Stimulated activated CD8-positive, alpha-beta memory T cell treated with anti-CD3 and anti-CD28 coated beads, Interleukin-15, amount 100 ng/mL, for 1 hour (primary cell): ENCODE results near the gene STX12.

Experiments
- DNase-seq: peaks from one replicate; pipeline ENCODE4 v3.0.0-alpha.2; 2020; ENCODE audit warnings: low read depth

STX12 gene

GRCh38 chr1:27772932-27773825, at the start of gene STX12:
Gene STX12 (plus strand): TSS chr1:27773219. CDS start chr1:27773308, 89 bp downstream.
- DNase-seq: peak; percentile 96

- DNase-seq: no peak
Observed at GRCh38 chr1:27724961-27725373, 48.1 kb upstream of the STX12 start.

- peak; percentile 99 for DNase-seq
Observed at GRCh38 chr1:27725374-27726172, 47.4 kb upstream of the STX12 start, which contains the start of gene FAM76A. Gene FAM76A (plus strand): TSS chr1:27725961. CDS start chr1:27726081, 120 bp downstream.

DNA sequence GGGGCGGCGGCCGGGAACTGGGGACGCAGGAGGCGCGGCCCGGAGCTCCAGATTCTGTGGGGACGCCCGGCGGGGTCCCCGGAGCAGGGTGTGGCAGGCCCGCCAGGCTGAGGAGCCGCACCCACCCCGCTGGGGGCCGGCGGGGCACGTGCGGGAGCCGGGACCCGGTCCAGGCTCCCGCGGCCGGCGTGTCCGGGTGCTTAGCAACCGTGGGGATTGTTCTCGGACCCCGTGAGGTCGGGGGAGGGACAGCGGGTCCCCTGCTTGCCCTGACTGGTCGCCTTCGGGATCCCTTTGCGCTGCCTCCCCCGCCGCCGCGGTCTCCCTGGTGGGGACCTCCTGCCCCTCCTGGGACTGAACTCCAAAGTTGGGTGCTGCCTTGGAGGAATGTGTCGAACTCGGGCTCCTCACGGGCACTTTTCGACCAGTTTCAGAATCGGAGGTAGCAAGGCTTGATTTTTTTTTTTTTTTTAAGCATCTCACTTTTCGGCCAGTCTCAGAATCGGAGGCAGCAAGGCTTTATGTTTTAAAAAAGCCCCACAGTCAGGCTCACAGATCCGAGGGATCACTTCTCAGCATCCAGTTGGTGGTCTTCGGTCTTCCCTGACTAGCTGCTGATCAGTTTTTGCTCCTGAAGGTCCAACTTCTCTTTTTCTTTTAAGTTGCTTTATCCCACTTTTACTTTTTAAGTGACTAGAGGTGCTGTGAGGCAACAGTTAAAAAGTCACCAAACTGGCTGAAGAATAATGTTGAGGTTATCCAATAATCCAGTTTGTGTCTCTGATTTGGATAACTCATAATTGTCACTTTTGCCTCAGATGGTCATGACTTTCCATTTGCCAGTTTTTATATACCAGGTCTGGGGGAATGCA, 46.6 kb upstream of the STX12 start:
- no peak for DNase-seq

DNA sequence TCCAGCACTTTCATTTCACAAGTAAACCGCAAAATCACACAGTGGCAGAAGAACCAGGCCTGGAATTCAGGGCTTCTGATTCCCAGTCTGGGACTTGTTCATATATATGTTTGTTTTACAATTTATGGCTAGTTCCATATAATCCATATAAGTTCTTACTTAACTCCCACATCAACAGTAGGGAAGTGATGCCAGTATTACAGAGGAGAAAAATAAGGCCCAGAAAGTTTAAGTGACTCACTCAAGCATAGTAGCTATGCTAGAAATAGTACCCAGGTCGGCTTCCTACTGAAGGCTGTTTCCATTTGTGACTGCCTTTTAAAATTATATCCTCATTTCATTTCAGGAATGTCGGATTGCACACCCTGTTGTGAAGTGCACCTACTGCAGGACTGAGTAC, 45.9 kb upstream of the STX12 start:
- DNase-seq: no peak

GRCh38 chr1:27736252-27736651, 36.8 kb upstream of the STX12 start:
- DNase-seq: no peak

GRCh38 chr1:27741121-27741520, 31.9 kb upstream of the STX12 start:
- no peak for DNase-seq

GRCh38 chr1:27744556-27744955, 28.5 kb upstream of the STX12 start:
- DNase-seq: no peak

DNA sequence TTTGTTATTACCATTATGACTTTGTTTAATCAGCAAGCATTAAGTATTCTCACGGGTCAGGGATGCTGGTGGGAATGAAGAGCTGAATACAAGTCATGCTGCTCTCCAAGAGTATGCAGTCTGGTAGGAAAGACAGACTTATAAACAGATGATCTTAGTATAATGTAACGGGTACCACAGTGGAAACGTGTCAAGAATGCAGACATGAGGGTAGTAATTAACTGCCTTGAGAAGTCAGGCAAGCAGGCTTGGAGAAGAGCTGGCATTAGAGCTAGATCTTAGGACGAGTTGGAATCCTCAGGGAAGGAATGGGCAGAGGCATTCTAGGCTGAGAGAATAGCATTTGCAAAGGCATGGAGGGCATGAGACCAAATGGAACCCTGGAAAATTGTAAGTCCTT, 27.6 kb upstream of the STX12 start:
- DNase-seq: no peak

- DNase-seq: no peak
Observed at GRCh38 chr1:27752360-27752759, 20.7 kb upstream of the STX12 start.

- no peak for DNase-seq
Observed at GRCh38 chr1:27755286-27755685, 17.7 kb upstream of the STX12 start.

DNA sequence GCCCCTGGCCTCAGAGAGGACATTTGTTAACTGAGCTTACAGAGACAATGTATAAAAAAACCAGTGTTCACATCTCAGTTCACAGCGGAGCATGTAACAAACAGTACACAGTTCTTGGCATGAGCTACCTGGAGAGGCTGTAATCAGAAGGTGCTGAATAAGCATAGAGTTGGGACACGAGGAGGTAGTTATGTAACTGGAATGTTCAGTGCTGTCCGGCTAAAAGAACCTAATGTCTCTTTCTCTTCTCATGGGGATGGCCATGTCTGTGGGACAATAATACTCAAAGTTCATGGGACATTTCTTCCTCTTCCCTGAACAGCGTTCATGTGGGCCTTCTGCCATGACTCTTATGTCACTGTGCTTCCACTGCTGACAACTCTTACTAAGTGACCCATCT, 17.2 kb upstream of the STX12 start:
- no peak for DNase-seq

GRCh38 chr1:27759236-27759635, 13.8 kb upstream of the STX12 start:
- DNase-seq: no peak

DNA sequence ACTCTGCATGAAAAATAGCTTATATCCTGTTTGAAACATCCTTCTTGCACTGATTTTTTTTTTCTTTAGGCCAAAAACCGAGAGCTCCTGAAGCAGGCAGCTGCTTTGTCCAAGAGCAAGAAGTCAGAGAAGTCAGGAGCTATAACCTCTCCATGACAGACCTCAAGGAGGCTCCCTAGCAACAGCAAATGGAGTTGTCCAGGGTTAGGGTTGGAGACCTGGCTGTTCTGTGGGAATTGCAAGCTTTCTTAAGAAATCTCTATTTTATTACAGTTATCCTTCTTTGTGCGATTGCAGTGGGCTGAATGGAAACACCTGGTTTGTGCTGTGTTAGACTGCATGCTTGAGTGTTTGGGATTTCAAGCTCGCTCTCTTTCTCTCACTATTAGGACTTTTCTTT, 12.6 kb upstream of the STX12 start:
- DNase-seq: no peak

GRCh38 chr1:27762033-27762432, 11.0 kb upstream of the STX12 start:
- DNase-seq: no peak

DNA sequence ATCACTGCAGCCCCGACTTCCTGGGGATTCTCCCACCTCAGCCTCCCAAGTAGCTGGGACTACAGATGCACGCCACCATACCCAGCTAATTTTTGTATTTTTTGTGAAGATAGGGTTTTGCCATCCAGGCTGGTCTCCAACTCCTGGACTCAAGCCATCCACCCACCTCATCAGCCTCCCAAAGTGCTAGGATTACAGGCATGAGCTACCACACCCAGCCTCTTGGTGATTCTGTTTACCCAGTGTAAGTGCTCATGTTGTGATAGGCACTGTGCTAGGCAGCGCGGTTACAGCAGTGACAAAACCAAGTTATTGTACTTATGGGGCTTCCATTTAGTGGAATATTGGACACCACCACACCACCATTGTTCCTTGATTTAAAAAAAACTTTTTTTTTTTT, 9.7 kb upstream of the STX12 start:
- DNase-seq: no peak

DNA sequence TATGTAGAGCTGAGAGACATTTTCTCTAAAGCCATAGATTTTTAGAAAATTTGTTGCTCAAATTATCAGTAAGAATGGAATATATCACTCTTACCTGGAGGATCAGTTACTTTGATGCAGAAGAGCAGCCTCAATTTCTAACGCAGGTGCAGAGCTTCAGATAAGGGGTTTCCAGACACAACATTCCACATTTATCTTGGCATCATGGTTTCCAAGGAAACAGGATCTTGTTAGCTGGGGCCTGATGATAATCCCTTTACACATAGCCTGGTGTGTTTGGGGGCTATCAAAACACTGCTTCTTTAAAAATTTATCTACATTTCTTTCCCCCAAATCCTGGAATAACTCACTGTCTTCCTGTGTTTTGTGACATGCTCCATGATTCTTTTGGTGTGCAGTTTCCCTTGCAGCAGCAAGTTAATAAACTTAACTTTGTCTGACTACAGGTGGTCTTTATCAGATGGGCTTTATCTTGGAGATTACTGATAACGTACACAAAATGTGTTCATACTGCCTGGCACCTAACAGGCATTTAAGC, 2.7 kb upstream of the STX12 start:
- no peak for DNase-seq

- DNase-seq: no peak
Observed at GRCh38 chr1:27772036-27772931, 735 bp upstream of the STX12 start.

- no peak for DNase-seq
Observed at GRCh38 chr1:27773826-27774445, 917 bp downstream of the STX12 start.

DNA sequence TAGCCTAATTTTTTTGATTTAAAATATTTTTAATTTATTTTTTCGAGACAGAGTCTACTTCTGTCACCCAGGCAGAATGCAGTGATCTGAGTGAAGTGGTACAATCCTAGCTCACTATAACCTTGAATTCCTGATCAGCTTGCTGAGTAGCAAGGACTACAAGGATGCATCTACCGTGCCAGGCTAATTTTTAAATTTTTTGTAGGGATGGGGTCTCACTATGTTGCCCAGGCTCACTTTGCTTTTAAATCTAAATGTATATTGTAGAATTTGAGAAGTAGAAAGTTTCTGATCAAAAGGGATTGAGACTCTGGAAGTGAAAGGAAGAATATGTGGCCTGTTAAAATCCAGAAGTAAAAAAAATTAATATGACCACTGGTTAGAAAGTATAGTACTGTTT, 1.6 kb downstream of the STX12 start:
- DNase-seq: no peak
